Natural killer cell (primary cell): ENCODE measurements around the gene ELMO3. TPM values are rescaled to one million over a fixed set of nuclear protein-coding genes. Genes with fewer than 3 reads are reported as not detected.

Experiments
- ATAC-seq, 3 donors: fragments of 150-1000 bp in 2 of 3; fragments of 200-7000 bp in 1 of 3; cut with Tn5 transposase; 1 replicate in 1 of 3; 2 replicates in 2 of 3; pipeline ENCODE4 v1.10.0; 2021; ENCODE audit warnings: mild to moderate bottlenecking in 2 of 3, moderate library complexity in 2 of 3
- DNase-seq, 2 donors: peaks; one replicate each; pipeline versions ENCODE4 v3.0.0 to v3.0.0-alpha.2; 2013 to 2021; ENCODE audit warnings: mixed read lengths in 1 of 2
- H3K27ac ChIP-seq: one replicate; pipeline ENCODE4 v1.5.1; 2013; ENCODE audit warnings: mild to moderate bottlenecking, low read length
- H3K27me3 ChIP-seq: one replicate; pipeline ENCODE4 v1.6.1; 2013; ENCODE audit warnings: low read length; ENCODE audit not compliant: control insufficient read depth, insufficient read depth
- H3K36me3 ChIP-seq: one replicate; pipeline ENCODE4 v1.6.1; 2013; ENCODE audit warnings: low read length; ENCODE audit not compliant: control insufficient read depth, insufficient read depth
- H3K4me1 ChIP-seq: one replicate; pipeline ENCODE4 v1.6.1; 2013; ENCODE audit warnings: low read length; ENCODE audit not compliant: control insufficient read depth, insufficient read depth
- H3K4me3 ChIP-seq: one replicate; pipeline ENCODE4 v1.5.1; 2013; ENCODE audit warnings: low read length
- H3K9me3 ChIP-seq: one replicate; pipeline ENCODE4 v1.6.1; 2013; ENCODE audit warnings: low read length; ENCODE audit not compliant: control insufficient read depth, insufficient read depth
- H3K27ac Mint-ChIP-seq, 2 donors: one replicate each; pipeline ENCODE4 v1.8.0; 2022; ENCODE audit warnings: mild to moderate bottlenecking in 2 of 2, mixed read lengths in 2 of 2, moderate library complexity in 1 of 2
- H3K27me3 Mint-ChIP-seq, 2 donors: one replicate each; pipeline ENCODE4 v1.8.0; 2022; ENCODE audit warnings: low read depth in 2 of 2, mixed read lengths in 2 of 2
- H3K36me3 Mint-ChIP-seq: one replicate; pipeline ENCODE4 v1.8.0; 2022; ENCODE audit warnings: mixed read lengths
- H3K4me1 Mint-ChIP-seq, 2 donors: one replicate each; pipeline ENCODE4 v1.8.0; 2022; ENCODE audit warnings: mixed read lengths in 2 of 2
- H3K4me3 Mint-ChIP-seq: one replicate; pipeline ENCODE4 v1.8.0; 2022; ENCODE audit warnings: mild to moderate bottlenecking, moderate library complexity, mixed read lengths
- H3K9me3 Mint-ChIP-seq, 2 donors: one replicate each; pipeline ENCODE4 v1.8.0; 2022; ENCODE audit warnings: mixed read lengths in 2 of 2
- CTCF ChIP-seq: fragments of 200-600 bp; IDR thresholded peaks from one replicate; pipeline ENCODE4 v1.8.0; 2022; ENCODE audit warnings: antibody characterized with exemption
- WGBS: methylation state at CpG from one replicate; pipeline ENCODE4 v1.1.7; 2013; ENCODE audit warnings: missing lambda C conversion rate; ENCODE audit not compliant: insufficient coverage; 5-methylcytosine and 5-hydroxymethylcytosine counted together
- intact Hi-C: fragments of 100-400 bp; cut with micrococcal nuclease; formaldehyde crosslinking; loops from one replicate; pipeline ENCODE4 v1.14.2; 2022
- total RNA-seq, 4 donors: library from RNA; stranded (reverse); fragments of 120-200 nt in 1 of 4; gene quantifications; one replicate each; pipeline versions ENCODE4 v1.2.3 to v1.2.4, GENCODE V29; 2013 to 2022

Gene ELMO3
- total RNA-seq, 3 donors from 2014 or later (not counting 1 experiment from before 2014, with no cell fraction given), result 1.9 to 3.3 (median 2.3) TPM

GRCh38 chr16:67248401-67249177 is 49.7 kb downstream of the ELMO3 start, which contains the start of gene SLC9A5:
SLC9A5 (plus strand) TSS chr16:67248979; CDS start chr16:67249015, 36 bp downstream.
- no peaks in the 10 kb centered on the region for H3K36me3 ChIP-seq
- Mint-ChIP-seq H3K27me3 (peaks cover 18 to 35% of the 10 kb centered on the region in 2 donors), H3K4me1 (peaks cover 26 to 50% of the 10 kb centered on the region in 2 donors), H3K4me3 (peak within 1 kb of the TSS; percentile 96), H3K27ac (peak within 1 kb of the TSS; percentile 92 to 98), H3K9me3 (no peaks in the 10 kb centered on the region), H3K36me3 (no peaks in the 10 kb centered on the region)
- H3K4me1 ChIP-seq, result peaks cover 49% of the 10 kb centered on the region
- H3K27me3 ChIP-seq, result peaks cover 17% of the 10 kb centered on the region
- WGBS, result under 1% methylated on average over 75 of the region's 75 CpGs
- intact Hi-C loops, result no loop called here
- H3K4me3 ChIP-seq, result peak within 1 kb of the TSS; percentile 65
- peak within 1 kb of the TSS; percentile 60 for H3K27ac ChIP-seq
- TF ChIP-seq CTCF, result no peak
- H3K9me3 ChIP-seq, result no peaks in the 10 kb centered on the region
- ATAC-seq (no peak), DNase-seq (peak; percentile 37 to 58)

GRCh38 chr16:67249178-67250044 is 50.5 kb downstream of the ELMO3 start:
- TF ChIP-seq CTCF, result no peak
- H3K4me3 ChIP-seq, result peak overlapping the region; percentile 27
- no peaks in the 10 kb centered on the region for H3K36me3 Mint-ChIP-seq
- H3K27ac ChIP-seq, result no peak overlapping the region
- no peak for ATAC-seq
- H3K27ac Mint-ChIP-seq, result no peak overlapping the region
- H3K27me3 Mint-ChIP-seq, result peaks cover 18 to 35% of the 10 kb centered on the region in 2 donors
- H3K27me3 ChIP-seq, result peaks cover 17% of the 10 kb centered on the region
- intact Hi-C loops, result no loop called here
- WGBS, result 33% methylated on average over 20 of the region's 22 CpGs
- H3K9me3 ChIP-seq, result no peaks in the 10 kb centered on the region
- H3K4me3 Mint-ChIP-seq, result peak overlapping the region; percentile 75
- H3K4me1 ChIP-seq, result peaks cover 40% of the 10 kb centered on the region
- no peaks in the 10 kb centered on the region for H3K36me3 ChIP-seq
- no peaks in the 10 kb centered on the region for H3K9me3 Mint-ChIP-seq
- no peak for DNase-seq
- peaks cover 20 to 42% of the 10 kb centered on the region in 2 donors for H3K4me1 Mint-ChIP-seq

- peaks cover 35% of the 10 kb centered on the region for H3K4me1 ChIP-seq
- H3K27ac Mint-ChIP-seq, result no peak overlapping the region
- intact Hi-C loops, result no loop called here
- H3K36me3 ChIP-seq, result no peaks in the 10 kb centered on the region
- H3K4me3 ChIP-seq, result no peak overlapping the region
- ATAC-seq (no peak), DNase-seq (no peak)
- H3K36me3 Mint-ChIP-seq, result no peaks in the 10 kb centered on the region
- H3K4me1 Mint-ChIP-seq, result peaks cover 14 to 36% of the 10 kb centered on the region in 2 donors
- H3K27me3 ChIP-seq, result peaks cover 17% of the 10 kb centered on the region
- no peak overlapping the region for H3K27ac ChIP-seq
- H3K4me3 Mint-ChIP-seq, result peak overlapping the region; percentile 75
- WGBS, result 94% methylated on average over 3 of the region's 4 CpGs
- no peak for TF ChIP-seq CTCF
- no peaks in the 10 kb centered on the region for H3K9me3 ChIP-seq
- no peaks in the 10 kb centered on the region for H3K9me3 Mint-ChIP-seq
- peaks cover 18 to 35% of the 10 kb centered on the region in 2 donors for H3K27me3 Mint-ChIP-seq
These were observed 51.1 kb downstream of the ELMO3 start for GRCh38 chr16:67250045-67250327.
